GM12878 (cell line): ENCODE data around the gene ALPK1. TPM values are rescaled to one million over a fixed set of nuclear protein-coding genes. Genes with fewer than 3 reads are reported as not detected.

Experiments
- ASH2L ChIP-seq: fragments of 300-600, 200-600 bp; sonication (generic); IDR thresholded peaks from 2 replicates; pipeline ENCODE4 v1.6.1; 2017; ENCODE audit warnings: low read depth, mild to moderate bottlenecking, borderline replicate concordance
- CBFB ChIP-seq: IDR thresholded peaks from 2 replicates; pipeline ENCODE4 v1.6.1; 2016; ENCODE audit warnings: antibody characterized with exemption, low read depth
- CHD2 ChIP-seq: IDR thresholded peaks from 2 replicates; pipeline ENCODE4 v1.6.1; 2011; ENCODE audit warnings: low read depth, low read length, improper control_type of control experiment, borderline replicate concordance
- CTCF ChIP-seq, 3 experiments: IDR thresholded peaks in 2 of 3; conservative IDR thresholded peaks in 1 of 3; 2 replicates each; pipeline ENCODE4 v1.5.1; 2011; ENCODE audit warnings: low read depth in 3 of 3, low read length in 3 of 3, mild to moderate bottlenecking in 3 of 3, control low read depth in 2 of 3, moderate library complexity in 2 of 3, inconsistent platforms in 1 of 3, mixed read lengths in 1 of 3; ENCODE audit not compliant: control insufficient read depth in 2 of 3, insufficient read depth in 1 of 3; ENCODE audit errors: extremely low read depth in 1 of 3
- IKZF1 ChIP-seq: fragments of 450-650 bp; conservative IDR thresholded peaks from 2 replicates; pipeline ENCODE4 v1.6.1; 2017; ENCODE audit warnings: antibody characterized with exemption, mild to moderate bottlenecking
- IKZF2 ChIP-seq, 2 experiments: fragments of 450-650 bp; IDR thresholded peaks; 2 replicates each; pipeline ENCODE4 v1.6.1; 2017; ENCODE audit warnings: mild to moderate bottlenecking in 2 of 2, moderate library complexity in 2 of 2
- POLR2A ChIP-seq: IDR thresholded peaks from 2 replicates; pipeline ENCODE4 v1.6.1; 2011; ENCODE audit warnings: low read depth, mild to moderate bottlenecking, low read length
- SMAD5 ChIP-seq: IDR thresholded peaks from 2 replicates; pipeline ENCODE4 v1.6.1; 2016; ENCODE audit warnings: antibody characterized with exemption, low read depth
- SP1 ChIP-seq: IDR thresholded peaks from one replicate; pipeline ENCODE4 v1.6.1; 2011; ENCODE audit warnings: low read depth, low read length
- SPI1 ChIP-seq: IDR thresholded peaks from 2 replicates; pipeline ENCODE4 v1.6.1; 2011; ENCODE audit warnings: low read depth, mild to moderate bottlenecking, low read length, moderate library complexity, borderline replicate concordance; ENCODE audit not compliant: insufficient read depth
- SREBF2 ChIP-seq: IDR thresholded peaks from 2 replicates; pipeline ENCODE4 v1.6.1; 2012; ENCODE audit warnings: mild to moderate bottlenecking, low read length
- STAT3 ChIP-seq: IDR thresholded peaks from 2 replicates; pipeline ENCODE4 v1.6.1; 2011; ENCODE audit warnings: low read depth, low read length, improper control_type of control experiment
- SUPT20H ChIP-seq: IDR thresholded peaks from 2 replicates; pipeline ENCODE4 v1.6.1; 2011; ENCODE audit warnings: low read depth, mild to moderate bottlenecking, low read length, moderate library complexity, borderline replicate concordance; ENCODE audit not compliant: control insufficient read depth
- TAF1 ChIP-seq: IDR thresholded peaks from 2 replicates; pipeline ENCODE4 v1.6.1; 2011; ENCODE audit warnings: mild to moderate bottlenecking, low read depth, low read length, borderline replicate concordance
- TCF3 ChIP-seq: IDR thresholded peaks from 2 replicates; pipeline ENCODE4 v1.6.1; 2012; ENCODE audit warnings: low read depth, mild to moderate bottlenecking, low read length, borderline replicate concordance; ENCODE audit not compliant: insufficient read depth
- ZNF24 ChIP-seq: fragments of 450-650 bp; IDR thresholded peaks from 2 replicates; pipeline ENCODE4 v1.6.1; 2017; ENCODE audit warnings: antibody characterized with exemption, mild to moderate bottlenecking
- ZZZ3 ChIP-seq: IDR thresholded peaks from 2 replicates; pipeline ENCODE4 v1.6.1; 2011; ENCODE audit warnings: low read depth; ENCODE audit not compliant: control insufficient read depth, insufficient read length
- polyA plus RNA-seq, 11 experiments: library from polyadenylated mRNA; depleted of rRNA in 4 of 11; unstranded in 6 of 11; stranded (reverse) in 5 of 11; fragments of >200 nt; fragmentation: Nextera tagmentation in 4 of 11; fragmentation: Illumina TruSeq in 1 of 11; extraction: Ambion mirVana in 4 of 11; extraction: Trizol in 1 of 11; gene quantifications; 1 replicate in 1 of 11; 2 replicates in 10 of 11; pipeline versions ENCODE4 v1.2.1 to v1.2.3, GENCODE V29; 2011 to 2016; ENCODE audit warnings: inconsistent platforms in 2 of 11, missing spikeins in 2 of 11, low read depth in 1 of 11
- total RNA-seq, 4 experiments: library from RNA; depleted of rRNA in 3 of 4; stranded (reverse); fragments of >200 nt in 3 of 4; fragmentation: Illumina TruSeq in 1 of 4; extraction: Trizol in 1 of 4; gene quantifications; 2 replicates each; pipeline versions ENCODE4 v1.2.1 to v1.2.3, GENCODE V29; 2013 to 2021
- TF ChIP-seq, protein P1 (sequence below): fragments of 450-650 bp; IDR thresholded peaks from 2 replicates; pipeline ENCODE4 v1.6.1; 2016; ENCODE audit warnings: mild to moderate bottlenecking, moderate library complexity, borderline replicate concordance
- TF ChIP-seq, protein P2 (sequence below): fragments of 450-650 bp; IDR thresholded peaks from 2 replicates; pipeline ENCODE4 v1.6.1; 2017; ENCODE audit warnings: mild to moderate bottlenecking
- TF ChIP-seq, protein P3 (sequence below): fragments of 450-650 bp; IDR thresholded peaks from 2 replicates; pipeline ENCODE4 v1.6.1; 2016; ENCODE audit warnings: mild to moderate bottlenecking

ALPK1 gene
- total and polyA plus RNA-seq, 10 of the 15 experiments (the other 5 are each of a cell fraction or from before 2014, with no cell fraction given) = 8.5 to 32.3 (median 22.6) TPM

GRCh38 chr4:112279025-112279881, 17.9 kb upstream of the ALPK1 start (continued):
- TF ChIP-seq, protein P1, sequence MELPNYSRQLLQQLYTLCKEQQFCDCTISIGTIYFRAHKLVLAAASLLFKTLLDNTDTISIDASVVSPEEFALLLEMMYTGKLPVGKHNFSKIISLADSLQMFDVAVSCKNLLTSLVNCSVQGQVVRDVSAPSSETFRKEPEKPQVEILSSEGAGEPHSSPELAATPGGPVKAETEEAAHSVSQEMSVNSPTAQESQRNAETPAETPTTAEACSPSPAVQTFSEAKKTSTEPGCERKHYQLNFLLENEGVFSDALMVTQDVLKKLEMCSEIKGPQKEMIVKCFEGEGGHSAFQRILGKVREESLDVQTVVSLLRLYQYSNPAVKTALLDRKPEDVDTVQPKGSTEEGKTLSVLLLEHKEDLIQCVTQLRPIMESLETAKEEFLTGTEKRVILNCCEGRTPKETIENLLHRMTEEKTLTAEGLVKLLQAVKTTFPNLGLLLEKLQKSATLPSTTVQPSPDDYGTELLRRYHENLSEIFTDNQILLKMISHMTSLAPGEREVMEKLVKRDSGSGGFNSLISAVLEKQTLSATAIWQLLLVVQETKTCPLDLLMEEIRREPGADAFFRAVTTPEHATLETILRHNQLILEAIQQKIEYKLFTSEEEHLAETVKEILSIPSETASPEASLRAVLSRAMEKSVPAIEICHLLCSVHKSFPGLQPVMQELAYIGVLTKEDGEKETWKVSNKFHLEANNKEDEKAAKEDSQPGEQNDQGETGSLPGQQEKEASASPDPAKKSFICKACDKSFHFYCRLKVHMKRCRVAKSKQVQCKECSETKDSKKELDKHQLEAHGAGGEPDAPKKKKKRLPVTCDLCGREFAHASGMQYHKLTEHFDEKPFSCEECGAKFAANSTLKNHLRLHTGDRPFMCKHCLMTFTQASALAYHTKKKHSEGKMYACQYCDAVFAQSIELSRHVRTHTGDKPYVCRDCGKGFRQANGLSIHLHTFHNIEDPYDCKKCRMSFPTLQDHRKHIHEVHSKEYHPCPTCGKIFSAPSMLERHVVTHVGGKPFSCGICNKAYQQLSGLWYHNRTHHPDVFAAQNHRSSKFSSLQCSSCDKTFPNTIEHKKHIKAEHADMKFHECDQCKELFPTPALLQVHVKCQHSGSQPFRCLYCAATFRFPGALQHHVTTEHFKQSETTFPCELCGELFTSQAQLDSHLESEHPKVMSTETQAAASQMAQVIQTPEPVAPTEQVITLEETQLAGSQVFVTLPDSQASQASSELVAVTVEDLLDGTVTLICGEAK = no peak
- TF ChIP-seq IKZF1 (peak; percentile 53), CHD2 (no peak), POLR2A (no peak), ZZZ3 (no peak), ASH2L (no peak), CBFB (peak; percentile 6; the same call in 1 of the 2 replicates), STAT3 (no peak), SREBF2 (no peak), SP1 (no peak), TCF3 (0 out of 2 replicates have a peak, but pooled peaks have one; percentile 10), IKZF2 (IDR thresholded peaks at IDR 0.05) (peak; percentile 70 to 77), TAF1 (no peak), SMAD5 (no peak), CTCF (IDR thresholded peaks at IDR 0.05 in 2 of 3, conservative IDR thresholded peaks at IDR 0.05 in 1 of 3; ENCODE audit: control insufficient read depth in 2 of 3, extremely low read depth in 1 of 3, insufficient read depth in 1 of 3, low read depth in 3 of 3, low read length in 3 of 3) (no peak), SPI1 (no peak), ZNF24 (no peak), SUPT20H (no peak)
- TF ChIP-seq, protein P2, sequence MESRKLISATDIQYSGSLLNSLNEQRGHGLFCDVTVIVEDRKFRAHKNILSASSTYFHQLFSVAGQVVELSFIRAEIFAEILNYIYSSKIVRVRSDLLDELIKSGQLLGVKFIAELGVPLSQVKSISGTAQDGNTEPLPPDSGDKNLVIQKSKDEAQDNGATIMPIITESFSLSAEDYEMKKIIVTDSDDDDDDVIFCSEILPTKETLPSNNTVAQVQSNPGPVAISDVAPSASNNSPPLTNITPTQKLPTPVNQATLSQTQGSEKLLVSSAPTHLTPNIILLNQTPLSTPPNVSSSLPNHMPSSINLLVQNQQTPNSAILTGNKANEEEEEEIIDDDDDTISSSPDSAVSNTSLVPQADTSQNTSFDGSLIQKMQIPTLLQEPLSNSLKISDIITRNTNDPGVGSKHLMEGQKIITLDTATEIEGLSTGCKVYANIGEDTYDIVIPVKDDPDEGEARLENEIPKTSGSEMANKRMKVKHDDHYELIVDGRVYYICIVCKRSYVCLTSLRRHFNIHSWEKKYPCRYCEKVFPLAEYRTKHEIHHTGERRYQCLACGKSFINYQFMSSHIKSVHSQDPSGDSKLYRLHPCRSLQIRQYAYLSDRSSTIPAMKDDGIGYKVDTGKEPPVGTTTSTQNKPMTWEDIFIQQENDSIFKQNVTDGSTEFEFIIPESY = no peak
- TF ChIP-seq, protein P3, sequence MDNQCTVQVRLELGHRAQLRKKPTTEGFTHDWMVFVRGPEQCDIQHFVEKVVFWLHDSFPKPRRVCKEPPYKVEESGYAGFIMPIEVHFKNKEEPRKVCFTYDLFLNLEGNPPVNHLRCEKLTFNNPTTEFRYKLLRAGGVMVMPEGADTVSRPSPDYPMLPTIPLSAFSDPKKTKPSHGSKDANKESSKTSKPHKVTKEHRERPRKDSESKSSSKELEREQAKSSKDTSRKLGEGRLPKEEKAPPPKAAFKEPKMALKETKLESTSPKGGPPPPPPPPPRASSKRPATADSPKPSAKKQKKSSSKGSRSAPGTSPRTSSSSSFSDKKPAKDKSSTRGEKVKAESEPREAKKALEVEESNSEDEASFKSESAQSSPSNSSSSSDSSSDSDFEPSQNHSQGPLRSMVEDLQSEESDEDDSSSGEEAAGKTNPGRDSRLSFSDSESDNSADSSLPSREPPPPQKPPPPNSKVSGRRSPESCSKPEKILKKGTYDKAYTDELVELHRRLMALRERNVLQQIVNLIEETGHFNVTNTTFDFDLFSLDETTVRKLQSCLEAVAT = peak; percentile 75
